Cardiac muscle cell (in vitro differentiated cells and primary cell): ENCODE measurements around the gene VTCN1. TPM values are rescaled to one million over a fixed set of nuclear protein-coding genes. Genes with fewer than 3 reads are reported as not detected.

Experiments used
- DNase-seq, 2 donors: peaks; one replicate each; pipeline versions ENCODE4 v3.0.0 to v3.0.0-alpha.2; 2010 to 2017; ENCODE audit warnings: low read depth in 1 of 2, low spot score in 1 of 2
- H3K27ac ChIP-seq: fragments of 200-600 bp; sonication (generic); 2 replicates; pipeline ENCODE4 v1.5.1; 2016
- H3K27me3 ChIP-seq: fragments of 200-600 bp; sonication (generic); 2 replicates; pipeline ENCODE4 v1.6.0; 2016; ENCODE audit warnings: control low read depth
- H3K36me3 ChIP-seq: fragments of 200-600 bp; sonication (generic); 2 replicates; pipeline ENCODE4 v1.5.1; 2016; ENCODE audit warnings: control low read depth
- H3K4me1 ChIP-seq: fragments of 200-600 bp; sonication (generic); 2 replicates; pipeline ENCODE4 v1.8.1; 2017; ENCODE audit warnings: low read depth, mild to moderate bottlenecking, mixed run types
- H3K4me3 ChIP-seq: fragments of 200-600 bp; sonication (generic); 2 replicates; pipeline ENCODE4 v1.5.1; 2016; ENCODE audit warnings: mild to moderate bottlenecking
- H3K9me3 ChIP-seq: fragments of 200-600 bp; sonication (generic); 2 replicates; pipeline ENCODE4 v1.5.1; 2017; ENCODE audit warnings: low read depth, mild to moderate bottlenecking, control low read depth
- polyA plus RNA-seq: library from polyadenylated mRNA; unstranded; fragments of >200 nt; fragmentation: Nextera tagmentation; extraction: Ambion mirVana; gene quantifications from 2 replicates; pipeline ENCODE4 v1.2.1, GENCODE V29; 2016
- total RNA-seq: library from RNA; depleted of rRNA; stranded (reverse); fragments of >200 nt; gene quantifications from 2 replicates; pipeline ENCODE4 v1.2.3, GENCODE V29; 2016
- TF ChIP-seq, protein P1 (sequence below): IDR thresholded peaks from 2 replicates; pipeline ENCODE4 v1.5.1; 2012; ENCODE audit warnings: low read depth, mild to moderate bottlenecking, low read length

The VTCN1 gene
- total and polyA plus RNA-seq, 2 experiments from 2014 or later, result 0.70 TPM; not detected in 1

DNA sequence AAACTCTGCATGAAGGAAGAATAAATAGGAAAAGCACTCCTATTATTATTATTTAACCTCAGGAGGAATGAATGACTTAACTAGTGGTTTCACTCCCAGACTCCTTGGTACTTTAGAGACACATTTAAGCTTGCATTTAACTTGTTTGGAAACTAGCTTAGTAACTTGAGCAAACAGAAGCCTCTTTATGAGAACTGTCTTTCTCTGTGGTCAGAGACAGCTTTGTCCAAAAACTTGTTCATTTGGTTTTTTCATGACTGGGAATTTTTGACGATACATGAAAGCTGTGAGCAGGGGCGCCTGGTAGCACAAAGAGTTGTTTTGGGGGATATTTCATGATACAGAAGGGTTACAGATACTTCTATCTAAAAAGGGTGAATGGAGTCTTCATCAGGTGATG lies 33.6 kb upstream of the VTCN1 start:
- H3K4me3 ChIP-seq, result no peak overlapping the region
- H3K9me3 ChIP-seq, result no peaks in the 10 kb centered on the region
- H3K27ac ChIP-seq, result no peak overlapping the region
- TF ChIP-seq, protein P1, sequence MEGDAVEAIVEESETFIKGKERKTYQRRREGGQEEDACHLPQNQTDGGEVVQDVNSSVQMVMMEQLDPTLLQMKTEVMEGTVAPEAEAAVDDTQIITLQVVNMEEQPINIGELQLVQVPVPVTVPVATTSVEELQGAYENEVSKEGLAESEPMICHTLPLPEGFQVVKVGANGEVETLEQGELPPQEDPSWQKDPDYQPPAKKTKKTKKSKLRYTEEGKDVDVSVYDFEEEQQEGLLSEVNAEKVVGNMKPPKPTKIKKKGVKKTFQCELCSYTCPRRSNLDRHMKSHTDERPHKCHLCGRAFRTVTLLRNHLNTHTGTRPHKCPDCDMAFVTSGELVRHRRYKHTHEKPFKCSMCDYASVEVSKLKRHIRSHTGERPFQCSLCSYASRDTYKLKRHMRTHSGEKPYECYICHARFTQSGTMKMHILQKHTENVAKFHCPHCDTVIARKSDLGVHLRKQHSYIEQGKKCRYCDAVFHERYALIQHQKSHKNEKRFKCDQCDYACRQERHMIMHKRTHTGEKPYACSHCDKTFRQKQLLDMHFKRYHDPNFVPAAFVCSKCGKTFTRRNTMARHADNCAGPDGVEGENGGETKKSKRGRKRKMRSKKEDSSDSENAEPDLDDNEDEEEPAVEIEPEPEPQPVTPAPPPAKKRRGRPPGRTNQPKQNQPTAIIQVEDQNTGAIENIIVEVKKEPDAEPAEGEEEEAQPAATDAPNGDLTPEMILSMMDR, result no peak
- H3K36me3 ChIP-seq, result no peaks in the 10 kb centered on the region
- DNase-seq, result no peak
- H3K27me3 ChIP-seq, result peaks cover 5% of the 10 kb centered on the region
- H3K4me1 ChIP-seq, result no peaks in the 10 kb centered on the region

- no peaks in the 10 kb centered on the region for H3K9me3 ChIP-seq
- no peak overlapping the region for H3K27ac ChIP-seq
- H3K27me3 ChIP-seq, result peaks cover 5% of the 10 kb centered on the region
- no peak overlapping the region for H3K4me3 ChIP-seq
- no peaks in the 10 kb centered on the region for H3K36me3 ChIP-seq
- no peaks in the 10 kb centered on the region for H3K4me1 ChIP-seq
- TF ChIP-seq, protein P1, result no peak
- no peak for DNase-seq
Measured at GRCh38 chr1:117241512-117241911, 30.8 kb upstream of the VTCN1 start.

- TF ChIP-seq, protein P1, result no peak
- Histone ChIP-seq H3K4me1 (no peaks in the 10 kb centered on the region), H3K4me3 (no peak overlapping the region), H3K27ac (no peak overlapping the region), H3K36me3 (no peaks in the 10 kb centered on the region), H3K27me3 (peaks cover 5% of the 10 kb centered on the region), H3K9me3 (no peaks in the 10 kb centered on the region)
- no peak for DNase-seq
Measured at GRCh38 chr1:117240547-117240946, 29.8 kb upstream of the VTCN1 start.

DNA sequence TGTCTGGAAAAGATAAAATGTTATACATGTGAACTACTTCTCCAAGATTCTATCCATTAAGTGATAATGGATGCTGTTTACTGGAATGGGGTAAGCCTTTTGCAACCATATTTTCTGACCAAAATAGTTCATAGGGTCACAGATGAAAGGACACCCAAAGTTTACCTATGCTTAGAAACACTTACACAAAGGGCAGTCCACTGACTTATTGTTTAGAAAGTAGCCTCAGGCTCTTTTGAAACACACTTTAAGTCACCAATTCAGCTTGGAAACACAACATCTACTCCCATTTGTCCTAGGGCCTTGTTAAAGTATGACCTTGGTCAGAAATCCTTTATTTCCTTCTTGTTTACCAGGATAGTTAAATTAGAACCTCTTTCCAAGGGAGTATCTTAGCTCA lies 28.7 kb upstream of the VTCN1 start:
- peaks cover 5% of the 10 kb centered on the region for H3K27me3 ChIP-seq
- H3K36me3 ChIP-seq, result no peaks in the 10 kb centered on the region
- H3K4me1 ChIP-seq, result peaks cover 5% of the 10 kb centered on the region
- no peaks in the 10 kb centered on the region for H3K9me3 ChIP-seq
- no peak for DNase-seq
- H3K4me3 ChIP-seq, result no peak overlapping the region
- TF ChIP-seq, protein P1, result no peak
- no peak overlapping the region for H3K27ac ChIP-seq

DNA sequence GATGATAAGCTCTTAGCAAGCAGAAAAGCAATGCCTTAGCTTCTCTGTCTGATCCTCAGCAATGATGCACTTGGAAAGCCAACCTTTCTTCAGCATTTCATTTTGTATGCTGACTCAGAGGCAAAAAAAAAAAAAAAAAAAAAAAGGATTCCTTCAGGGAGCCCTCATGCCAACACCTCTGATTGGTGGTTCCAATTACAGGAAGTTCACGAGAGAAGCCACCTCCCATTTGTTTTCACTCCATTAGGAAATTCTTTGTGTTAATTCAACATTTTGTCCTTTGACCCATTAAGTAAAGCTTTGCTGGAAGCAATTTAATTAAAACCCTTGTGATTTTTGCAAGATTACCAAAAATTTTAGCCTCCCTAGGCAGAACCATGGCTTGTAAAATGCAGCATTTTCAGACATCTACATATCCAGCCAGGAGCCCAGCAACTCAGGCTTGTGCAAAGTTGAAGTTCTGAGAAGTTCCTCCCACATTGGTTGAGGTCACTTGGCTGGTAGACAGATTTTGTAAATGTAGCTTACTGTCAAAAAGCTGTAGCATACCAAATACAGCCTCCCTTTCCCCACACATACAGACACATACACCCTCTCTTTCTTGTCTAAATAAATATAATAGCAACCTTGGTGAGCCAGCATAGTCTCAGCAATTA lies 27.1 kb upstream of the VTCN1 start:
- Histone ChIP-seq H3K27ac (no peak overlapping the region), H3K4me1 (peaks cover 18% of the 10 kb centered on the region), H3K9me3 (no peaks in the 10 kb centered on the region), H3K36me3 (no peaks in the 10 kb centered on the region), H3K27me3 (no peaks in the 10 kb centered on the region), H3K4me3 (no peak overlapping the region)
- TF ChIP-seq, protein P1, result no peak
- DNase-seq, result peak in 1 of 2 donors; percentile 60
